ENCODE results near the gene ST7.

ST7 gene

GRCh38 chr7:117008886-117009531 lies 55.7 kb downstream of the ST7 start:
- DNase-seq (ENCODE audit: low read depth in 1 of 2, low spot score in 1 of 2): no peak

GRCh38 chr7:117009705-117010361 lies 56.5 kb downstream of the ST7 start:
- DNase-seq (ENCODE audit: low read depth in 1 of 2, low spot score in 1 of 2): no peak

- no peak for DNase-seq (ENCODE audit: low read depth in 1 of 2, low spot score in 1 of 2)
These were observed 57.3 kb downstream of the ST7 start for GRCh38 chr7:117010375-117011133.

GRCh38 chr7:117011419-117012260 lies 58.3 kb downstream of the ST7 start:
- no peak for DNase-seq (ENCODE audit: low read depth in 1 of 2, low spot score in 1 of 2)

- DNase-seq (ENCODE audit: low read depth in 1 of 2, low spot score in 1 of 2): no peak
These were observed 59.0 kb downstream of the ST7 start for GRCh38 chr7:117012284-117012683.

- DNase-seq (ENCODE audit: low read depth in 1 of 2, low spot score in 1 of 2): no peak
These were observed 59.4 kb downstream of the ST7 start for GRCh38 chr7:117012696-117013095.

- no peak for DNase-seq (ENCODE audit: low read depth in 1 of 2, low spot score in 1 of 2)
These were observed 60.9 kb downstream of the ST7 start for GRCh38 chr7:117014099-117014656.

GRCh38 chr7:117014673-117015133 lies 61.4 kb downstream of the ST7 start:
- no peak for DNase-seq (ENCODE audit: low read depth in 1 of 2, low spot score in 1 of 2)

GRCh38 chr7:117015258-117016184 lies 62.2 kb downstream of the ST7 start:
- DNase-seq (ENCODE audit: low read depth in 1 of 2, low spot score in 1 of 2): no peak

- DNase-seq (ENCODE audit: low read depth in 1 of 2, low spot score in 1 of 2): no peak
These were observed 63.7 kb downstream of the ST7 start for GRCh38 chr7:117017017-117017451.

- no peak for DNase-seq (ENCODE audit: low read depth in 1 of 2, low spot score in 1 of 2)
These were observed 64.5 kb downstream of the ST7 start for GRCh38 chr7:117017702-117018266.

GRCh38 chr7:117018713-117019112 lies 65.4 kb downstream of the ST7 start:
- no peak for DNase-seq (ENCODE audit: low read depth in 1 of 2, low spot score in 1 of 2)

GRCh38 chr7:117019287-117019686 lies 66.0 kb downstream of the ST7 start:
- no peak for DNase-seq (ENCODE audit: low read depth in 1 of 2, low spot score in 1 of 2)

- DNase-seq (ENCODE audit: low read depth in 1 of 2, low spot score in 1 of 2): no peak
These were observed 66.7 kb downstream of the ST7 start for GRCh38 chr7:117019786-117020590.

GRCh38 chr7:117020591-117020973 lies 67.3 kb downstream of the ST7 start:
- no peak for DNase-seq (ENCODE audit: low read depth in 1 of 2, low spot score in 1 of 2)

- DNase-seq (ENCODE audit: low read depth in 1 of 2, low spot score in 1 of 2): no peak
These were observed 68.1 kb downstream of the ST7 start for GRCh38 chr7:117021366-117021765.

GRCh38 chr7:117021986-117022385 lies 68.7 kb downstream of the ST7 start:
- no peak for DNase-seq (ENCODE audit: low read depth in 1 of 2, low spot score in 1 of 2)

- DNase-seq (ENCODE audit: low read depth in 1 of 2, low spot score in 1 of 2): no peak
These were observed 70.1 kb downstream of the ST7 start for GRCh38 chr7:117023325-117023854.
